ENCODE measurements around the gene RDH12.
"Not testable (repeated sequence)": the region's sequence is repeated elsewhere in the genome, so short reads cannot be mapped to it uniquely, and the experiment has no call there.

The RDH12 gene

DNA sequence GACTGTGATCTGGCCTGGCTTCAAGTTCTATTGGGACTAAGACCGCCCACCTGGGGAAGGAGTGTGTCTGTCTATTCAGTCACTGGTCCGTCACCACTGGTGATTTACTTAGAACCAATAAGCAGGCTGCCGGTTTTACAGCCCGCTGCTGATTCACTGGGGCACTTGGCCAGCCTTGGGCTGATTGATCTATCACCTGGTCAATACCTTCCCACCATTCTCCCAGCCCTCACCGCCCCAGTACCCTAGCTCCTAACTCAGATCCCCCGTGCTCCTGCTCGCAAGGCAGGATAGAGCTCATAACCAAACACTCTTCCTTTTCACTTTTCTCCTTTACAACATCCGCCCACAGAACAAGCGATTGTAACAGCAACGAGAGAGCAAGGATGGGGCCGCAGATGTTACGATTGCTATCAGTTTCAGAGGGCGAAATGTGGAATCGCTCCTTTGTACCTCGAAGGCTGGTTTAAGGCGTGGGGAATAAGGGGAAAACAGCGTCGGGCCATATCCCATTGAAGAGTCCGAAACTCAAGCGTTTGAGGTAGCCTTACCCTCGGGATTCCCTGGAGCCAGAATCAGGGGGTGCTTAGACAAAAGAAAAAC, 6.8 kb upstream of the RDH12 start:
- Mint-ChIP-seq H3K4me3 (peak overlapping the region; percentile 88), H3K4me1 (peaks cover 33% of the 10 kb centered on the region)
- ATAC-seq: peak; percentile 89

DNA sequence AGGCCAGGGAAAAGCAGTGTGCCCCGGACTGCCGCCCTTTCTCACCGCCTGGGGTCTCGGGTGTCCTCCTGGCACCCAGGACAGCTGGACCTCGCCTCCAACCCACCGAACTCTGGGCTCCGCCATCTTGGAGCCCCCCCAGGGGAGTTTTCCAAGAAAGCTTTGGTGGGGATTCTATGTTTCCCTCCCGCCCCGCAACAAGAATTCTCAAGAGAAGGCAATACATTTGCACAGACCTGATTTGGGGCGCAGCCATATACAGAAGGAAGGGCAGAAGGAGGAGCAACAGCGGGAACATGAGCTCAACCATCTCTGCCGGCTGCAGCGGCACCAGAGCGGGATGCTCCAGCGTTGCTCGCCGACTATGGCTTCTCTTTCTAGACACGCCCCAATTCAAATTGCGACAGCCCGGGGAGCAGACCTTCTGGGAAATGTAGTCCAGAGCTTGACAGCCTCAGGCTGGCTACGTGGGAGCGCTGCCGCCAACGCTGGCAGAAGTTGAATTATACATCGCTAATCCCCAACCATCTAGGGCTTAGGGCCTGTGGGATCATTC, 6.2 kb upstream of the RDH12 start, which contains the start of gene RDH11:
RDH11 (minus strand) TSS at position 371 of the 556 bp plus-strand sequence; CDS start at position 310, 61 bp downstream.
- Mint-ChIP-seq H3K27ac (peak within 1 kb of the TSS; percentile 84 to 96), H3K4me3 (peak within 1 kb of the TSS; percentile 88), H3K4me1 (peaks cover 27% of the 10 kb centered on the region), H3K9me3 (no peaks in the 10 kb centered on the region), H3K27me3 (no peaks in the 10 kb centered on the region)
- ATAC-seq (peak; percentile 96), DNase-seq (peak; percentile 77 to 86)

More for the DNA sequence above, 6.8 kb upstream of the RDH12 start:
- peak overlapping the region; percentile 84 to 96 for H3K27ac Mint-ChIP-seq
- H3K9me3 Mint-ChIP-seq: no peaks in the 10 kb centered on the region
- no peaks in the 10 kb centered on the region for H3K27me3 Mint-ChIP-seq
- peak; percentile 63 to 73 for DNase-seq

DNA sequence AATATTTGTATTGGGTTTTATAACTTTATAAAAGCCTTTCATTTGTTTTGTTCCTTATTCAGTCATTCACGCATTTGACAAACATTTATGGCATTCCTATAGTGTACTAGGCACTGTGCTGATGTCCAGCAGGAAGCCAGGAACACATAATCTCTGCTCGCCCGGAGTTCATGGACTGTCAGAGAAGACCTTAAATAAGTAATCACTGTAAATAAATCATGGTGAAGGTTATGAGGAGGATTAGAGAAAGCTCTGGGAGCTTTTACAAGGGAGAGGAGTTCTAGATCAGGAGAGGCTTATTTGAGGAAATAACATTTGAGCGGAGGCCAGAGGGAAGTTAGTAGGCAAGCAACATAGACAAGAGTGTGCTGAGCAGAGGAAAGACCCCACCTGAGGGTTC, 4.7 kb upstream of the RDH12 start:
- Mint-ChIP-seq H3K4me3 (no peak overlapping the region), H3K27ac (no peak overlapping the region), H3K27me3 (no peaks in the 10 kb centered on the region), H3K4me1 (peaks cover 25% of the 10 kb centered on the region), H3K9me3 (no peaks in the 10 kb centered on the region)
- ATAC-seq (no peak), DNase-seq (no peak)

DNA sequence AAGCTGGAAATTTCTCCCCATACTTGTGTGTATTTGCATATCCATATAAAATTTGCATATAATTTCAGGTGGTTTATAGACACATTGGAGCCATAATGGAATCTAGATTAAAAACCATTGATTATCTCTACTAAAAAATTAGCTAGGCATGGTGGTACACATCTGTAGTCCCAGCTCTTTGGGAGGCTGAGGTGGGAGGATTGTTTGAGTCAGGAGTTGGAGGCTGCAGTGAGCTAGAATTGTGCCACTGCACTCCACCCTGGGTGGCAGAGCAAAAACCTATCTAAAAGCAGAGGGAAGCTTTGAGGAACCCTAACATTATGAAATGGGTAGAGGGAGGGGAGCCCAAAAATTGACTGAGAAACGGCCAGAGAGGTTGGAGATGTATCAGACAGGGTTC, 3.5 kb upstream of the RDH12 start:
- no peak for DNase-seq
- H3K27ac Mint-ChIP-seq: no peak overlapping the region
- no peak for ATAC-seq
- no peaks in the 10 kb centered on the region for H3K27me3 Mint-ChIP-seq
- H3K4me3 Mint-ChIP-seq: no peak overlapping the region
- H3K4me1 Mint-ChIP-seq: peaks cover 20% of the 10 kb centered on the region
- no peaks in the 10 kb centered on the region for H3K9me3 Mint-ChIP-seq

DNA sequence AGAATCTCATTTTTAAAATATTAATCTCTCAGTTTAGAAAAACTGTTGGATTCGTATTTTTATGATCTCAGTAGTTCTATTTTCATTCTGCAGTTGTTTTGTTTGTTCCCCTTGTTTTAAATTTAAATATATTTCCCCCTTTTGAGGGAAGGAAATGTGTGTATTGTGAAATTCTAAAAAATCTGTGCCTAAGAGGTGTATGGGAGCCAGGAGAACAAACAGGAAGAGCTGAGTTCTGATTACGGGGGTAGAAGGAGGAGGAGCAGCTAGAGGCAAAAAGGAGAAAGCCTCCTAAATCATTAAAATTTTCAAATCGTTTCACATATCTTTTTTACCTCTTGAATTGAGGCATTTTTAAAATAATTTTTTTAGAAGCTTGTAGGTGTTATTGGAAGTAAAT, 2.3 kb downstream of the RDH12 start:
- DNase-seq (no peak), ATAC-seq (no peak)
- Mint-ChIP-seq H3K4me1 (no peaks in the 10 kb centered on the region), H3K27ac (no peak overlapping the region), H3K9me3 (no peaks in the 10 kb centered on the region), H3K4me3 (no peak overlapping the region), H3K27me3 (peaks cover 8% of the 10 kb centered on the region)

DNA sequence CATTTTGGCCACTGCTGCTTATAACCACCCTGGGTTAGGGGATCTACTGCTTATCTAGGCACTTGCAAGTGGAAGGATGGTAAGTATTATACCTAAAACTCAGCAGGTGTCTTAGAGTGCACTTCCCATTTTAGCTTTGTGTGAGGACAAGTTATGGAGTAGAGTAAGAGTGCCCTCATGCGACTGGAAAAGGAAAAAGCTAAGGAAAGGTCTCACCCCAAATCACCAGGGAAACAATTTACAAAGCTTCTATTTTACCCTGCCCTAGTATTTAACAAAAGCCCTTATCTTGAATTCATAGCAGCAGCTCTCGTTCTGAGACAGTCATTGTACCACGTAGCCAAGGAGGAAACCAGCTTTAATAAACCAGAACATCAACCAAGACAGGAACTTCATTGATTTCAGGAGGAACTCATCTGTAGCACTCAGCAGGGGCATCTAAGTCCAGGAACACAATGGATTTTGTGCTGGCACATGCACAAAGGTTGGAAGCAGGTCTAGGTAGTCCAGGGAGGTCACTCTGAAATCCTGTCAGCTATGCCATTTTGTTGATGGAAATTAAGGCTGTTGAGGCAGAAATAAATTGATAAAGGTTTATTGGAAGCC, 2.9 kb downstream of the RDH12 start:
- peaks cover under 1% of the 10 kb centered on the region in 2 donors for H3K9me3 Mint-ChIP-seq
- H3K4me1 Mint-ChIP-seq: no peaks in the 10 kb centered on the region
- H3K4me3 Mint-ChIP-seq: no peak overlapping the region
- ATAC-seq (peak; percentile 80), DNase-seq (peak; percentile 26 to 31)
- peaks cover 8% of the 10 kb centered on the region for H3K27me3 Mint-ChIP-seq
- H3K27ac Mint-ChIP-seq: no peak overlapping the region

DNA sequence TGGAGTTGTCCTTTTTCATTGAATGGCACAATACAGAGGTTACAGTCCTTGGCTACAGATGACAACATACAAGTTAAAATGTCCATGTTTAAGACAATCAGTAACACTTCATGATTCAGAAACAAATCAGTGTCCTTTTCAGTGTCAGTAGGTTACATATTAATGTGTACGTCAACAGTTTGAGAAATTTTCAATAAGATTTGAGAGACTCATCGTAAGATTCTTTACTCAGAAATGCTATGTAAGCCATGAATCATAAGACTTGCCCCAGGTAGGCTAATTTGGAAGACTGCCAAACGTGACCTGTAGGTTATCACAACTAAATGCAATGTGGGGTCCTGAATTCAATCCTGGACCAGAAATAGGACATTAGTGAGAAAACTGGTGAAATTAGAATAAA, 3.5 kb downstream of the RDH12 start:
- no peak overlapping the region for H3K4me3 Mint-ChIP-seq
- no peaks in the 10 kb centered on the region for H3K4me1 Mint-ChIP-seq
- H3K27ac Mint-ChIP-seq: no peak overlapping the region
- DNase-seq: no peak
- peaks cover 8% of the 10 kb centered on the region for H3K27me3 Mint-ChIP-seq
- ATAC-seq: no peak
- H3K9me3 Mint-ChIP-seq: peaks cover 6% of the 10 kb centered on the region in 2 donors

DNA sequence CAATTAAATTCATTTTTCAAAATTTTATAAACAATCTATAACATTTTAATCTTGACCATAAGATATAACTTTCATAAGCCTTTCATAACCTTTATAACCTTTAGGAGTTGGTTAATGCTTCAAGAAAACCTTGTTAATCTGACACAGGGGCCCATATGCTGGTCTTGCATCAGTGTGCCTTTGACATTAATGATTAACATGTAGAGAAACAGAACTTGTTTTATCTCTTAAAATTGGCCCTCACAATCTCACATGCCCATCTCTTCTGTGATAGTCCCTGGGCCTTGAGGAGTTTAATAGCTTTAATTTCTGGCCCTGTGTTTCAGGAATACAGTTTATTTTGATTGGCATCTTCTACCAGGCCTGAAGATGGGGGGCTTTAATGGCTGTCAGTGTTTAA, 7.7 kb downstream of the RDH12 start:
- not testable (repeated sequence) for H3K9me3 Mint-ChIP-seq, H3K27ac Mint-ChIP-seq, ATAC-seq, H3K4me3 Mint-ChIP-seq, H3K27me3 Mint-ChIP-seq, DNase-seq, H3K4me1 Mint-ChIP-seq

DNA sequence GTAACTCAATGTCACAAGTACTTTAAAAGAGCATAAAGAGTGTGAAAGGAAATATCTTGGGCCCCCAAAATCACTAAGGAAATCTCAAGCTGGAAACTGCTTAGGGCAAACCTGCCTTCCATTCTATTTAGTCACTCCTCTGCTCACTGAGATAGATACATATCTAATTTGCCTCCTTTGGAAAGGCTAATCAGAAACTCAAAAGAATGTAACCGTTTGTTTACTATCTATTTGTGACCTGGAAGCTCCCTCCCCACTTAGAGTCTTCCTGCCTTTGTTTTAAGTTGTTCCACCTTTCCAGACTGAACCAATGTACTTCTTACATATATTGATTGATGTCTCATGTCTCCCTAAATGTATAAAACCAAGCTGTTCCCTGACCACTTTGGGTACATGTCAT, 8.1 kb downstream of the RDH12 start:
- not testable (repeated sequence) for H3K9me3 Mint-ChIP-seq, H3K27ac Mint-ChIP-seq, H3K27me3 Mint-ChIP-seq, ATAC-seq, H3K4me3 Mint-ChIP-seq, DNase-seq, H3K4me1 Mint-ChIP-seq

DNA sequence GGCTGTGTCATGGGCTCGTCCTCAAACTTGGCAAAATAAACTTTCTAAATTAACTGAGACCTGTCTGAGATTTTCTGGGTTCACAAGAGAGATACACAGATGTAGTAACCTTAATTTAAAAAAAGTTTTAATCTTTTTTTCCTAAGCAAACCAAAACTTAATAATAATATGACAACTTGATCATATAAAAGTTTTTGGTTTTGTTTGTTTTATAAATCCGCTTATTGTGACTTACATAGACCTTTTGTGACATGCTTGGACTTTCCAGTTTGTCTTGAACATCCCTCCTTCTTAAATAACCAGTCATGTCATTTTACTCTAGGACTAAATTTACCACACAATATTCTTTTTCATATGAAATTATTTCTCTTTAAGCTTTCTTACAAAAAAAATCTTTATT, 8.5 kb downstream of the RDH12 start:
- Mint-ChIP-seq H3K9me3 (peaks cover 6 to 7% of the 10 kb centered on the region in 2 donors), H3K27ac (no peak overlapping the region), H3K27me3 (no peaks in the 10 kb centered on the region), H3K4me1 (no peaks in the 10 kb centered on the region), H3K4me3 (no peak overlapping the region)
- DNase-seq: no peak
- ATAC-seq: no peak

DNA sequence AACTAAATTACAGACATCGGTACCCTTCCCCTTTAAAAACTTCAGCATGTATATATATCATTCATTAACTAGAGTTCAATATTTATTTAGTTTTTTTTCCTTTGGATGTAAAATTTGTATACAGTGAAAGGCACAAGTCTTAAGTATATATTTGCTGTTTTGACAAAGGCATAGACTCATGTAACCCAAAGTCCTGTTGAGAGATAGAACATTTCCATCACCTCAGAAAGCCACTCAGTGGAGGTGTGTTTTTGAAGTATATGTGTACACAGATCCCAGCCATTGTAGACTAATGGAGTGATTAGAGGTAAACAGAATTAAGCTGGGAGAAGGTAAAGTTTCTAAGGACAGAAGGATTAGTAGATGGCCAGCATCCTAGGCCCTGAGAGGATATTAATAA, 15.4 kb downstream of the RDH12 start:
- Mint-ChIP-seq H3K4me1 (peaks cover under 1% of the 10 kb centered on the region), H3K27me3 (peaks cover 27% of the 10 kb centered on the region), H3K27ac (no peak overlapping the region), H3K4me3 (no peak overlapping the region), H3K9me3 (no peaks in the 10 kb centered on the region)
- DNase-seq (no peak), ATAC-seq (no peak)

DNA sequence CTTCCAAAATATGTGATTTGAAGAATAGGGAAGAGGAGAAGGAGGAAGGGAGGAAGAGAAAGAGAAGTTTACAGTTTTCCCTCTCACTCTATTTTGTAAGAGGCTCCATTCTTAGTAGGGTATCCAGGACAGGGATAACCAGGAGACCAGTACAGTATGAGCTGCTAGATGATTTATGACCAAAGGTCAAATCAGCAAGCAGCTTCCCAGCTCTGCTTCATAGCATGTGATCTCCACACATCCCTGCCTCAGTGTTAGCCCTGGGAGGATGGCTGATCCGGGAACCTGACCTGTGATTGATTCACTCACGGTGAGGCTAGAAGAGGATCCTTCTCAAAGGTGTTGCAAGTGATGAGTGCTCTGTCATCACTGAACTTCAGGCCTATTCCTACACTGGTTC, 16.6 kb downstream of the RDH12 start:
- Mint-ChIP-seq H3K4me1 (peaks cover 10% of the 10 kb centered on the region), H3K27me3 (peaks cover 39% of the 10 kb centered on the region), H3K4me3 (no peak overlapping the region), H3K27ac (no peak overlapping the region), H3K9me3 (no peaks in the 10 kb centered on the region)
- ATAC-seq: no peak
- no peak for DNase-seq

DNA sequence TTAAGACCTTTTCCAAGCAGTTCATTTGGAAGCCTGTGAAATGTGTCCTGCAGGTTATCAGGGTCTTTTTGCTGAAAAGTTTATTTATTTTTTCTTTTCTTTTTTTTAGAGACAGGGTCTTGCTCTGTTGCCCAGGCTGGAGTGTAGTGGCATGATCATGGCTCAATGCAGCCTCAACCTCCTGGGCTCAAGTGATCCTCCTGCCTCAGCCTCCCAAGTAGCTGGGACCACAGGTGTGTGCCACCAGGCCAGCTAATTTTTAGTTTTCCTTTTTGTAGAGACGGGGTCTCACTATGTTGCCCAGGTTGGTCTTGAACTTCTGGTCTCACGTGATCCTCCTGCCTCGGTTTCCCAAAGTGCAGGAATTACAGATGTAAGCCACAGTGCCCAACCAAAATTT, 17.7 kb downstream of the RDH12 start:
- not testable (repeated sequence) for H3K27ac Mint-ChIP-seq, H3K4me3 Mint-ChIP-seq, DNase-seq, H3K9me3 Mint-ChIP-seq, H3K4me1 Mint-ChIP-seq, ATAC-seq
- peaks cover 51% of the 10 kb centered on the region for H3K27me3 Mint-ChIP-seq

DNA sequence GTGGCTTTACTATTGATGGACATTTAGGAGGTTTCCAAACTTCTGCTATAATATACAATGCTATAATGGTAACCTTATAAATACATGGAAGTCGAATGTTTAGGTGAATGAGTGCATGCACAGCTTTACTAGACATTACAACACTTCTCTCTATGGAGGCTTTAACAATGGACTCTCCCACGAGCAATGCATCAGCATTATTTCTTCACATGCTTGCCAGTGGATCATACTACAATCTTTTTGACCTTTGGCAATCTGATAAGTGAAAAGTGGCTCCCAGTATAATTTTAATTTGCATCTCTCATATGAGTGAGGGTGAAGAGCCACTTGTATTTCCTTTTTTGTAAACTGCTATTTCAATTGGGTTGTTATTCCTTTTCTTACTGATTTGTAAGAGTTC, 18.2 kb downstream of the RDH12 start:
- Mint-ChIP-seq H3K4me3 (no peak overlapping the region), H3K27me3 (peaks cover 55% of the 10 kb centered on the region), H3K9me3 (no peaks in the 10 kb centered on the region), H3K4me1 (peaks cover 10% of the 10 kb centered on the region), H3K27ac (no peak overlapping the region)
- no peak for DNase-seq
- no peak for ATAC-seq

DNA sequence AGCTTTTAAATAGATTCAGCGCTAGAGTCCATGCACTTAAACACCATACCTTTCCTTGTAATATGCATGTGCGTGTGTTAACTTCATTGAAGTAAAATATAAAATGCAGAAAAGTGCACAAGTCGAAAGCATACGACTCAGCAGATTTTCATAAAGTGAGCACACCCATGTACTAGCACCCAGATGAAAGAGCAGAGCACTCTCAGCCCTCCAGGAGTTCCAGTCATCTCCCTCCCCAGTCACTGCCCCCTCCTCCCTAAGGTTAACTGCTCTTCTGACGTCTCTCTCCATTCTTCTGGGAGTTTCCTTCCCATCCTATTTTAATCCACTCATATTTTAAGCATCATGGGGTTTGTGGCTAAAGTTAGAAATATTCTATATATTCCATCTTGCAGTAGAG, 20.2 kb downstream of the RDH12 start:
- H3K4me1 Mint-ChIP-seq: peaks cover 10% of the 10 kb centered on the region
- H3K4me3 Mint-ChIP-seq: no peak overlapping the region
- H3K27me3 Mint-ChIP-seq: peaks cover 66% of the 10 kb centered on the region
- no peak overlapping the region for H3K27ac Mint-ChIP-seq
- no peaks in the 10 kb centered on the region for H3K9me3 Mint-ChIP-seq
- ATAC-seq (no peak), DNase-seq (no peak)

DNA sequence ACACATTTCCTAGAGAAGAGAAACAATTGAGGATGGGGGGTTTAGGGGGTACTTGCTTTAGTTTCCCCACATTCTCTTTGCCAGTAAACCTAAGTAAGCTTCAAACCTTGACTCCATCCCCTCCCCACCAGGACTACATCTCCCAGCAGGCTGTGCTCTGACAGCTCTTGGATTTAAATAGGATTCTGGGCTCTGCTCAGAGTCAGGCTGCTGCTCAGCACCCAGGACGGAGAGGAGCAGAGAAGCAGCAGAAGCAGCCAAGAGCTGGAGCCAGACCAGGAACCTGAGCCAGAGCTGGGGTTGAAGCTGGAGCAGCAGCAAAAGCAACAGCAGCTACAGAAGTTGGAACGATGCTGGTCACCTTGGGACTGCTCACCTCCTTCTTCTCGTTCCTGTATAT, 20.6 kb downstream of the RDH12 start:
- Mint-ChIP-seq H3K4me1 (peaks cover 10% of the 10 kb centered on the region), H3K9me3 (no peaks in the 10 kb centered on the region), H3K27me3 (peaks cover 65% of the 10 kb centered on the region), H3K4me3 (peak overlapping the region in 1 of 2 donors; percentile 25), H3K27ac (no peak overlapping the region)
- DNase-seq (no peak), ATAC-seq (no peak)
